Femur (tissue), 1 donor: ENCODE results near the gene CACNA1C.
"Not testable (repeated sequence)": the region's sequence is repeated elsewhere in the genome, so short reads cannot be mapped to it uniquely, and the experiment has no call there.

Experiments used
- DNase-seq: peaks from one replicate; pipeline ENCODE4 v3.0.0-alpha.2; 2017

Gene CACNA1C

GRCh38 chr12:2076728-2077127 lies 23.9 kb downstream of the CACNA1C start:
- no peak for DNase-seq

GRCh38 chr12:2080604-2081003 lies 27.8 kb downstream of the CACNA1C start:
- DNase-seq = no peak

GRCh38 chr12:2082321-2082720 lies 29.5 kb downstream of the CACNA1C start:
- DNase-seq = no peak

- DNase-seq = no peak
These were observed 30.2 kb downstream of the CACNA1C start for GRCh38 chr12:2083008-2083407.

GRCh38 chr12:2083561-2083960 lies 30.8 kb downstream of the CACNA1C start:
- DNase-seq = no peak

- no peak for DNase-seq
These were observed 31.9 kb downstream of the CACNA1C start for GRCh38 chr12:2084553-2085296.

GRCh38 chr12:2092354-2092753 lies 39.6 kb downstream of the CACNA1C start:
- no peak for DNase-seq

- no peak for DNase-seq
These were observed 40.1 kb downstream of the CACNA1C start for GRCh38 chr12:2092890-2093289.

- DNase-seq = no peak
These were observed 41.8 kb downstream of the CACNA1C start for GRCh38 chr12:2094597-2094996.

GRCh38 chr12:2095878-2096277 lies 43.1 kb downstream of the CACNA1C start:
- DNase-seq = no peak

- no peak for DNase-seq
These were observed 44.8 kb downstream of the CACNA1C start for GRCh38 chr12:2097617-2098016.

GRCh38 chr12:2098852-2099251 lies 46.1 kb downstream of the CACNA1C start:
- no peak for DNase-seq

- no peak for DNase-seq
These were observed 46.8 kb downstream of the CACNA1C start for GRCh38 chr12:2099595-2099994.

GRCh38 chr12:2101359-2101758 lies 48.6 kb downstream of the CACNA1C start:
- no peak for DNase-seq

- DNase-seq = no peak
These were observed 49.0 kb downstream of the CACNA1C start for GRCh38 chr12:2101771-2102170.

GRCh38 chr12:2102736-2103135 lies 49.9 kb downstream of the CACNA1C start:
- DNase-seq = not testable (repeated sequence)

GRCh38 chr12:2105387-2105786 lies 52.6 kb downstream of the CACNA1C start:
- not testable (repeated sequence) for DNase-seq

- DNase-seq = no peak
These were observed 55.4 kb downstream of the CACNA1C start for GRCh38 chr12:2108166-2108565.

- DNase-seq = no peak
These were observed 56.3 kb downstream of the CACNA1C start for GRCh38 chr12:2108975-2109671.

- DNase-seq = no peak
These were observed 57.3 kb downstream of the CACNA1C start for GRCh38 chr12:2110127-2110526.

- no peak for DNase-seq
These were observed 58.2 kb downstream of the CACNA1C start for GRCh38 chr12:2110849-2111566.

- no peak for DNase-seq
These were observed 59.0 kb downstream of the CACNA1C start for GRCh38 chr12:2111826-2112225.

GRCh38 chr12:2112401-2112800 lies 59.6 kb downstream of the CACNA1C start:
- no peak for DNase-seq
